GM19397 (cell line): ENCODE results near the gene CCDC85C.
"Not testable (repeated sequence)": the region's sequence is repeated elsewhere in the genome, so short reads cannot be mapped to it uniquely, and the experiment has no call there.

Source experiments
- ATAC-seq: cut with Tn5 transposase; IDR thresholded peaks from one replicate; pipeline ENCODE4 v1.9.1; 2021; ENCODE audit warnings: mild to moderate bottlenecking, moderate library complexity; ENCODE audit not compliant: unreplicated experiment

Gene CCDC85C

GRCh38 chr14:99603471-99604277 lies at the start of gene CCDC85C:
CCDC85C (minus strand) TSS chr14:99604207; CDS start chr14:99603959, 248 bp downstream.
- no peak for ATAC-seq

DNA sequence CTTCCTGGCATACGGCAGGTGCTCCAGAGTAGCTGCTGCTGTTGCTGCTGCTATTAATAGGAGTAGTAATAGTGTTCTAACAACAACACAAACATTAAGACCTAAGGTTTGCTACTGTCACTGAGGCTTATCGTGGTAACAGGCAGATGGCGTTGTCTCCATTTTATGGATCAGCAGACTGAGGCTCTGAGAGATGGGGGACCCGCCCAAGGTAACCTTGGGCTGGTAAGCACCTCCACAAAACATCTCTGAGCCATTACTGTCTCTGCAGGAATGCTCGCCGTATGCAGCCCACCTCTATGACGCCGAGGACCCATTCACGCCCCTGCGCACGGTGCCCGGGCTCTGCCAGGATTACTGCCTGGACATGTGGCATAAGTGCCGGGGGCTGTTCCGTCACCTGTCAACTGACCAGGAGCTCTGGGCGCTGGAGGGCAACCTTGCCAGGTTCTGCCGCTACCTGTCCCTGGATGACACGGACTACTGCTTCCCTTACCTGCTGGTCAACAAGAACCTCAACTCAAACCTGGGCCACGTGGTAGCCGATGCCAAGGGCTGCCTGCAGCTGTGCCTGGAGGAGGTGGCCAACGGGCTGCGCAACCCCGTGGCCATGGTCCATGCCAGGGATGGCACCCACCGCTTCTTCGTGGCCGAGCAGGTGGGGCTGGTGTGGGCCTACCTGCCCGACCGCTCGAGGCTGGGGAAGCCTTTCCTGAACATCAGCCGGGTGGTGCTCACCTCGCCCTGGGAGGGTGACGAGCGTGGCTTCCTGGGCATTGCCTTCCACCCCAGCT lies 48.1 kb upstream of the CCDC85C start:
- no peak for ATAC-seq

GRCh38 chr14:99650189-99650588 lies 46.2 kb upstream of the CCDC85C start:
- no peak for ATAC-seq

- ATAC-seq = no peak
Measured at GRCh38 chr14:99649643-99650042, 45.6 kb upstream of the CCDC85C start.

- ATAC-seq = no peak
Measured at GRCh38 chr14:99649219-99649618, 45.2 kb upstream of the CCDC85C start.

GRCh38 chr14:99648027-99648784 lies 44.2 kb upstream of the CCDC85C start:
- no peak for ATAC-seq

GRCh38 chr14:99647411-99647810 lies 43.4 kb upstream of the CCDC85C start:
- ATAC-seq = no peak

- ATAC-seq = no peak
Measured at GRCh38 chr14:99645545-99646505, 41.8 kb upstream of the CCDC85C start.

- no peak for ATAC-seq
Measured at GRCh38 chr14:99644723-99645544, 40.9 kb upstream of the CCDC85C start, which contains the start of gene HHIPL1. HHIPL1 (plus strand) TSS chr14:99645129; CDS start chr14:99645208, 79 bp downstream.

DNA sequence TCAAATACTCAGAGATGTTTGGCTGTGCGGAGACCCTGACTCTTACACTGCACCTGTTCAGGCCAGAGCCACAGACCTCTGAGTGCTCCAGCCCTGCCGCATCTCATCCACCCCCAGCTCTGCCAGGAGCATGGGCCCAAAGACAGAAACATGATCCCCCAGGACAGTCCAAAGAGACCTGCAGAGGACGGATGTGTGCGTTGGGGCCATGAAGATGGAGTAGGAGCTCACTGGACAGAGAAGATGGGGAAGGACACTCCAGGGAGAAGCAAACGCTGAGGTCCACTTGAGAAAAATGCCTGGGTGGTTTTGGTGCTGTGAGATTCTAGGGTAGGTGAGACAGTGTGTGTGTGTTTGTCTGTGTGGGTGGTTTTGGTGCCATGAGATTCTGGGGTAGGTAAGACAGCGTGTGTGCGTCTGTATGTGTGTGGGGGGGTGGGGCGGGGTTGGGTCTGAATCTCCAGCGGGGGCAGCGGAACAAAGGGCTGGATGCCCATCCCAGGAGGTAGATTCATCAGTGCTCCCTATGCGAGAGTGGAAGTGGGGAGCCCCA lies 40.1 kb upstream of the CCDC85C start:
- ATAC-seq = no peak

DNA sequence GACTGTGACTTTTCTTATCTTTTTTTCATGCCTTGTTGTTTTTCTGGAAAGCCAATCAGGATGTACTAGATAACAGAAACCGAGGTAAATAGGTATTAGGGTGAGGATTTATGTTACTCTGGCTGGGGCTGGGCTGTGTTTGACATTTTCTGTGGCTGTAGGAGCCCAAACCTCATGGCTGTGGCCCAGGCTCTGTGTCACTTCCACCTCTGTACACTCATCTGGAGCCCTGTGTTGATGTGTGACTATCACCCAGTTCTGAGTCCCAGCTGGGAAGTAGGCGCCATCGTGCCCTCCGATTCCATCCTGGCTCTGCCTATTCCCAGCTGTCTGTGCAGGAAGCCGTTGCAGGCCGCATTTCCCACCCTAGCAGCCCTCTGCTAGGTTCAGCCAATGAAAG lies 39.3 kb upstream of the CCDC85C start:
- no peak for ATAC-seq

GRCh38 chr14:99642771-99643170 lies 38.8 kb upstream of the CCDC85C start:
- not testable (repeated sequence) for ATAC-seq

- no peak for ATAC-seq
Measured at GRCh38 chr14:99637624-99638023, 33.6 kb upstream of the CCDC85C start.

GRCh38 chr14:99636487-99636886 lies 32.5 kb upstream of the CCDC85C start:
- ATAC-seq = no peak

- ATAC-seq = no peak
Measured at GRCh38 chr14:99635116-99635515, 31.1 kb upstream of the CCDC85C start.

GRCh38 chr14:99634443-99634842 lies 30.4 kb upstream of the CCDC85C start:
- ATAC-seq = no peak

GRCh38 chr14:99633918-99634317 lies 29.9 kb upstream of the CCDC85C start:
- ATAC-seq = no peak

- ATAC-seq = no peak
Measured at GRCh38 chr14:99633141-99633540, 29.1 kb upstream of the CCDC85C start.
